ENCODE data around the gene GKN1. TPM values are rescaled to one million over a fixed set of nuclear protein-coding genes. Genes with fewer than 3 reads are reported as not detected.

Gene GKN1
- total RNA-seq, 4 donors from 2014 or later = not detected

DNA sequence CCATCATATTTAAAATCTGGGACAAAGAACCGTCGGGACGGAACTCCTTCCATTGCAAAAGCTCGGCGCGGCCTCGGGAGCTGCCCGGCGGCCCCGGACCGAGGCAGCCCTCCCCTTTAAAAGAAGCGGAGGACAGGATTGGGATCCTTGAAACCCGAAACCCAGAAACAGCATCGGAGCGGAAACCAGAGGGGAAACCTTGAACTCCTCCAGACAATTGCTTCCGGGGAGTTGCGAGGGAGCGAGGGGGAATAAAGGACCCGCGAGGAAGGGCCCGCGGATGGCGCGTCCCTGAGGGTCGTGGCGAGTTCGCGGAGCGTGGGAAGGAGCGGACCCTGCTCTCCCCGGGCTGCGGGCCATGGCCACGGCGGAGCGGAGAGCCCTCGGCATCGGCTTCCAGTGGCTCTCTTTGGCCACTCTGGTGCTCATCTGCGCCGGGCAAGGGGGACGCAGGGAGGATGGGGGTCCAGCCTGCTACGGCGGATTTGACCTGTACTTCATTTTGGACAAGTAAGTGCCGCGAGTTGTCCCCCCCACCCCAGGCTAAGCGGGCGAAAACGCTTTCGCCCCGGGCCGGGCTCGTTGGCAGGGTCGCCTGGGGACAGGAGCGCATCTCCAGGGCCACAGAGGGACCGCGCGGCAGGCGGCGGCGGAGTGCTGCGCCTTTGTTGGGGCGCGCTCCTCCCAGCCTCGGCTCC lies 38.9 kb downstream of the GKN1 start, which contains the start of gene ANTXR1:
TSS of gene ANTXR1 (plus strand) at position 38 of the 698 bp plus-strand sequence. CDS start at position 359, 321 bp downstream.
- TF ChIP-seq, protein P1, sequence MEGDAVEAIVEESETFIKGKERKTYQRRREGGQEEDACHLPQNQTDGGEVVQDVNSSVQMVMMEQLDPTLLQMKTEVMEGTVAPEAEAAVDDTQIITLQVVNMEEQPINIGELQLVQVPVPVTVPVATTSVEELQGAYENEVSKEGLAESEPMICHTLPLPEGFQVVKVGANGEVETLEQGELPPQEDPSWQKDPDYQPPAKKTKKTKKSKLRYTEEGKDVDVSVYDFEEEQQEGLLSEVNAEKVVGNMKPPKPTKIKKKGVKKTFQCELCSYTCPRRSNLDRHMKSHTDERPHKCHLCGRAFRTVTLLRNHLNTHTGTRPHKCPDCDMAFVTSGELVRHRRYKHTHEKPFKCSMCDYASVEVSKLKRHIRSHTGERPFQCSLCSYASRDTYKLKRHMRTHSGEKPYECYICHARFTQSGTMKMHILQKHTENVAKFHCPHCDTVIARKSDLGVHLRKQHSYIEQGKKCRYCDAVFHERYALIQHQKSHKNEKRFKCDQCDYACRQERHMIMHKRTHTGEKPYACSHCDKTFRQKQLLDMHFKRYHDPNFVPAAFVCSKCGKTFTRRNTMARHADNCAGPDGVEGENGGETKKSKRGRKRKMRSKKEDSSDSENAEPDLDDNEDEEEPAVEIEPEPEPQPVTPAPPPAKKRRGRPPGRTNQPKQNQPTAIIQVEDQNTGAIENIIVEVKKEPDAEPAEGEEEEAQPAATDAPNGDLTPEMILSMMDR (IDR thresholded peaks at IDR 0.05; ENCODE audit: low read depth) = no peak

DNA sequence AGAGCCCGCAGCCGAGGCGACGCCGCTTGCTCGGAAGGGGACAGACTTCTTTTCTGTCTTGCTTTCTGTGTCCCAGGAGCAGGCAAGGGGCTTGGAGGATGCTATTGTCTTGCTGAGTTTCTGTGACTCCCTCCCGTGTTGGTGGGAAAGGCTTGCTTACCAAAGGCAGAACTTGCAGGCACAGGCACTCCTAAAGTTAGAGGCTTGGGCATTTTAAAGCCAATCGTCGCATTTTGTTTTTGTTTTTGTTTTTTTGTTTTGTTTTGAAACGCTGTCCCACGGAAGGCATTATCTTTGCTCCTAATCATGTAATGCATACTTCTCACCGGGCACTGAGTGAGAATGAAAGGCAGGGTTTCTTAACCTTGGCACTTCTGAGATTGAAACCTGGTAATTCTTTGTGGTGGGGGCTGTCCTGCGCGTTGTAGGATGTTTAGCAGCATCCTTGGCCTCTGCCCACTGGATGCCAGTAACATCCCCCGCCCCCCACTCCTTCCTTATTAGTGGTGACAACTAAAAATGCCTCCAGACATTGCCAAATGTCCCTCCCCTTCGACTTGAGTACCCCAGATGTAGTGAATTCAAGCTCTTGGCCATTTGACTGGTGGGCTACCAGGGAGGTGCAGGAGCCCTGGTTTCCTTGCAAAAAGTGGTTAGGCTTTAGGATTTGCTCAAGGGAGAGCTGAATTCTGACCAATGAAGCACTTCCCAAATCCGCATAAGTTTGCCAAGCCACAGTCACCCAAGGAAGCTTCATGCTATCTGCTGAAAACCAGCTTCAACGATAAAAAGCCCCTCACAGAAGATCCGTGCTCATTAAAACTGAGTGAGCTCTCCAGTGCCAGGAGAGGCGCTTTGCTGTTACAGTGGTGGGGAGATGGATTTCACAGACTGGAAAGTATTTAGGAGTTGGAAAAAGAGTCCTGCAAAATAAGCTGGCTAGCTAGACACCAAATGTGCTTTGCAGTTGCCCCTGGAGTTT lies 39.7 kb downstream of the GKN1 start:
- TF ChIP-seq, protein P1 (IDR thresholded peaks at IDR 0.05; ENCODE audit: low read depth) = no peak

- TF ChIP-seq, protein P1 (IDR thresholded peaks at IDR 0.05; ENCODE audit: low read depth) = no peak
Observed at GRCh38 chr2:69017080-69017479, 42.6 kb downstream of the GKN1 start.

GRCh38 chr2:69017835-69018234 lies 43.4 kb downstream of the GKN1 start:
- TF ChIP-seq, protein P1 (IDR thresholded peaks at IDR 0.05; ENCODE audit: low read depth) = no peak

GRCh38 chr2:69018678-69019095 lies 44.3 kb downstream of the GKN1 start:
- TF ChIP-seq, protein P1 (IDR thresholded peaks at IDR 0.05; ENCODE audit: low read depth) = no peak

- TF ChIP-seq, protein P1 (IDR thresholded peaks at IDR 0.05; ENCODE audit: low read depth) = no peak
Observed at GRCh38 chr2:69020496-69021426, 46.3 kb downstream of the GKN1 start.

Data from subcutaneous adipose tissue (tissue), 4 donors.